ENCODE data around the gene DPEP2.
"Not testable (repeated sequence)": the region's sequence is repeated elsewhere in the genome, so short reads cannot be mapped to it uniquely, and the experiment has no call there.

DPEP2 gene

GRCh38 chr16:67950335-67950843, 48.9 kb downstream of the DPEP2 start:
- no peak for DNase-seq

- no peak for DNase-seq
Measured at GRCh38 chr16:67949645-67950044, 49.6 kb downstream of the DPEP2 start.

- no peak for DNase-seq
Measured at GRCh38 chr16:67948015-67948414, 51.3 kb downstream of the DPEP2 start.

GRCh38 chr16:67946966-67947558, 52.2 kb downstream of the DPEP2 start:
- DNase-seq: no peak

- no peak for DNase-seq
Measured at GRCh38 chr16:67946128-67946569, 53.1 kb downstream of the DPEP2 start.

GRCh38 chr16:67945392-67945933, 53.8 kb downstream of the DPEP2 start:
- DNase-seq: no peak

- DNase-seq: no peak
Measured at GRCh38 chr16:67944690-67945391, 54.4 kb downstream of the DPEP2 start.

- peak; percentile 76 for DNase-seq
Measured at GRCh38 chr16:67943619-67944504, 55.4 kb downstream of the DPEP2 start, which contains the start of gene LCAT. Gene LCAT, minus strand, starts transcription at chr16:67944120. Its CDS starts 19 bp downstream, at chr16:67944101.

- no peak for DNase-seq
Measured at GRCh38 chr16:67943256-67943618, 56.0 kb downstream of the DPEP2 start.

- no peak for DNase-seq
Measured at GRCh38 chr16:67942510-67943255, 56.6 kb downstream of the DPEP2 start.

GRCh38 chr16:67942200-67942509, 57.1 kb downstream of the DPEP2 start:
- no peak for DNase-seq

- DNase-seq: no peak
Measured at GRCh38 chr16:67941469-67942199, 57.6 kb downstream of the DPEP2 start.

- no peak for DNase-seq
Measured at GRCh38 chr16:67940446-67941089, 58.7 kb downstream of the DPEP2 start.

- DNase-seq: no peak
Measured at GRCh38 chr16:67939507-67940445, 59.5 kb downstream of the DPEP2 start.

GRCh38 chr16:67937713-67938112, 61.6 kb downstream of the DPEP2 start:
- DNase-seq: not testable (repeated sequence)
